Smooth muscle cell of the brain vasculature (primary cell): ENCODE measurements around the gene MCM7.
"Not testable (repeated sequence)": the region's sequence is repeated elsewhere in the genome, so short reads cannot be mapped to it uniquely, and the experiment has no call there.

Experiments used
- DNase-seq: peaks from one replicate; pipeline ENCODE4 v3.0.0-alpha.2; 2012; ENCODE audit warnings: low read depth, low spot score

Gene MCM7

DNA sequence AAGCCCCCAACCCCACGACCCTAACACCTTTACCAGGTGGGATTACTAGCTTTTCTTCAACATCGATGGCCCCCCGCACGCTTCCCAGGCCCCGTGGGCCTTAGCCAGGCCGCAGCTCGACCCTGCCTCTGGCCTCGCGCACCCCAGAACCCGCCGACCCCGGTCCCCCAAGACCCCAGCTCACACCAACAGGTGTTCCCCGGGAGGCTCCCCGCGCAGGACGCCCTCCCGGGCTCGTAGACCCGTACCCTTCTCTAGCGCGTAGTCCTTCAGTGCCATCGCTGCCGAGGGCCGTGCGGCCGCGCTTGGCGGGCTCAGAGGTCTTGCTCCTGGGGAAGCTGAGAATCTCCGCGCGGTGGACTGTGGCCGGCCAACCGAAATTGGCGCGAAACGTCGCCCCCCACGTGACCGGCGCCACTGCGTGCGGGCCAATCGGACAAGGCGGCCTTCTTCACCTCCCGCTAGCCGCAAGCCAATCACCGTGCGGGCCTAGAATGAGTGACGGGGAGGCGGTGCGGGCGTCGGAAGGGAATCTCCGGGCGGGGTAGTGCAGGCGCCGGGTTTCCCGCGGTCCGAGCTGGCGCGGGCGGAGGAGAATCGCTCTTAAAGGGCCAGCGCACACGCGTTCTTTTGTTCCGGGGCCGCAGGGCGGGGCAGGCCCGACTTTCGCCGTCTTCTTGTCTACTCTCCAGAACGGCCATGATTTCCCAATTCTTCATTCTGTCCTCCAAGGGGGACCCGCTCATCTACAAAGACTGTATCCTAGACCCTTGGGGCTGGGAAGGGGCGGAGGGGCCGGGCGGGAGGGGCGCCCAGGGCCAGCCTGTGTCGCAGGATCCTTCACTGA, at the start of gene MCM7, which contains the start of gene AP4M1:
TSS of gene MCM7 (minus strand) at position 382 of the 847 bp plus-strand sequence. CDS start at position 279, 103 bp downstream.
TSS of gene AP4M1 (plus strand) at position 628 of the 847 bp plus-strand sequence. CDS start at position 700, 72 bp downstream.
- DNase-seq, result peak; percentile 98

GRCh38 chr7:100148559-100149328, 47.5 kb upstream of the MCM7 start, which contains the start of gene LAMTOR4:
TSS of gene LAMTOR4 (plus strand) at chr7:100148918. CDS start at chr7:100148973, 55 bp downstream.
- peak; percentile 97 for DNase-seq

DNA sequence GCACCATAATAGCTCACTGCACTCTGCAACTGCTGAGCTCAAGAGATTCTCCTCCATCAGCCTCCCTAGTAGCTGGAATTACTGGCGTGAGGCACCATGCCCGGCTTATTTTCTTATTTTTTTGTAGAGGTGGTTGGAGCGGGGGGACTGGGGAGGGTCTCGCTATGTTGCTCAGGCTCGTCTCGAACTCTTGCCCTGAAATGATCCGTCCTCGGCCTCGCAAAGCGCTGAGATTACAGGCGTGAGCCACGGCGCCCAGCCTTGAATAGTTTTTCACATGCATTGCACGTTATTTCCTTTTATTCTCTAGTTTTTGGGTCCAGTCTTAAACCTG, 47.0 kb upstream of the MCM7 start:
- DNase-seq, result no peak

DNA sequence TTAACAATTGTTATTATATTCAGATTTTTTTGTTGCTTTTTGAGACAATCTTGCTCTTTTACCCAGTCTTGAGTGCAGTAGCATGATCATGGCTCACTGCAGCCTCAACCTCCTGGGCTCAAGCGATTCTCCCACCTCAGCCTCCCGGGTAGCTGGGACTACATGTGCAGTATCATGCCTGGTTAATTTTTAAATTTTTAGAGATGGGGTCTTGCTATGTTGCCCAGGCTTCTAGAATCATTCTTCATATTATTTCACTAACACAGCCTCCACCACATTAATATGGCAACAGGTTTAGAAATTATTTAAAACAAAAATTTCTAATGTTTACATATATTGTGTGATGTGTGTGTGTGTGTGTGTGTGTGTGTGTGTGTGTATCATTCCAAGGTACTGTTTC, 46.1 kb upstream of the MCM7 start:
- no peak for DNase-seq

GRCh38 chr7:100146350-100146749, 45.2 kb upstream of the MCM7 start:
- DNase-seq, result not testable (repeated sequence)

DNA sequence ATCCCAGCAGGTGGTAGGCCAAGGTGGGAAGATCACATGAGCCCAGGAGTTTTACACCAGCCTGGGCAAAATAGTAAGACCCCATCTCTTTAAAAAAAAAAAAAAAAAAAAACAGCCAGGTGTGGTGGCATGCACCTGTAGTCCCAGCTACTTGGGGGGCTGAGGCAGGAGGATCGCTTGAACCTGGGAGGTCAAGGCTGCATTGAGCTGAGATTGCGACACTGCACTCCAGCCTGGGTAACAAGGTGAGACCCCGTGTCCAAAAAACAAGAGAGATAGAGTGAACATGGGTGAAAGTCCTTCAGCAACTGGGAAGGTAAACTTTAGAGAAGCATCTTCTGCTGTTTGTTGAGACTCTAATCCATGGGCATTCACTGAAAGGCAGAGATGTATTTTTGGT, 41.3 kb upstream of the MCM7 start:
- DNase-seq, result no peak

- DNase-seq, result no peak
These were observed 40.4 kb upstream of the MCM7 start for GRCh38 chr7:100141555-100141949.

DNA sequence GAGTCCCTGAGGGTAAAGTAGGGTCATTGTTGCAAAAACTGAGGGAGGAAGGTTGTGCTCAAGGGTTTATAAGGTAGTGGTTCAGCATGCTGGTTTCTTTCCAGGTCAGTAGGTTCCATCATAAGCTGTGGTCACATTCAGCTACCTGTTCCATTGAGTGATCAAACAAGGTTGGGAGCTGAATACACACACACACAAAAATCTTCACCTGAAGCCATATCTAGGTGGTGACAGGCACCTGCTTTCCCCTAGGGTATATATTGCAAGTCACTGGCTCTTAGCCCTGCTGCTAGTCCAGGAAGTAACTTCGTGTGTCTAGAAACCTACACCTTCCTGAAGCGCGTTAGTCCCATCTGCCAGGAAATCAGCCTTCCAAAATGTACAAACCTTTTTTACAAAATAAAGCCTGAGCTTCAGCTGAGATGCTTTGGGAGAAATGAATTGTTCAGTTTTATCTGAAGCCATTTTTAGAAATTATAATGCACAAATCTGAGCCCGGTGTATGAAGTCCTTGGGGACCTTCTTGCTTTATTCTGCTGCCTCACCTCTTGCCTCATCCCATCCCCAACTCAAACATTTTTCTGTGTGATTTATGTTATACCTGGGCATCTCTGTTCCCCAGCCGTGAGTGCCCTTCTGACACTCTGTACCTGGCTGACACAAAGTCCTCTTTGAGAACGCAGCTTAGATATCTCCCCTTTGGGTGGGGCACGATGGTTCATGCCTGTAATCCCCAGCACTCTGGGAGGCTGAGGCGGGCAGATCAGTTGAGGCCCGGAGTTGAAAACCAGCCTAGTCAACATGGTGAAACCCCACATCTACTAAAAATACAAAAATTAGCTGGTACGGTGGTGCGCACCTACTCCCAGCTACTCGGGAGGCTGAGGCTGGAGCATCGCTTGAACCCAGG, 36.9 kb upstream of the MCM7 start:
- DNase-seq, result no peak

GRCh38 chr7:100132697-100133151, 31.5 kb upstream of the MCM7 start:
- DNase-seq, result no peak

DNA sequence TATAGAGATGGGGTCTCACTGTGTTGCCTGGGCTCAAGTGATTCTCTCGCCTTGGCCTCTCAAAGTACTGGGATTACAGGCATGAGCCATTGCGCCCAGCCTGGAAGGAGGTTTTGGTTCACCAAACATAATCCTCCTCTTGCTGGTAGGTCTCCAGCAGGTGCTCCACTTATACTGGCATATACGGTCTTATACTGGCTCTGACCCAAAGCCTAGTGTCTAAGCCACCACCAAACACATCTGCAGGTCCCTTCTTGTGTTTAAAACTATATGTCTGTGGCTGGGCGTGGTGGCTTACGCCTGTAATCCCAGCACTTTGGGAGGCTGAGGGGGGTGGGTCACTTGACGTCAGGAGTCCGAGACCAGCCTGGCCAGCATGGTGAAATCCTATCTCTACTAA, 30.9 kb upstream of the MCM7 start:
- no peak for DNase-seq

GRCh38 chr7:100130608-100131453, 29.6 kb upstream of the MCM7 start:
- no peak for DNase-seq

DNA sequence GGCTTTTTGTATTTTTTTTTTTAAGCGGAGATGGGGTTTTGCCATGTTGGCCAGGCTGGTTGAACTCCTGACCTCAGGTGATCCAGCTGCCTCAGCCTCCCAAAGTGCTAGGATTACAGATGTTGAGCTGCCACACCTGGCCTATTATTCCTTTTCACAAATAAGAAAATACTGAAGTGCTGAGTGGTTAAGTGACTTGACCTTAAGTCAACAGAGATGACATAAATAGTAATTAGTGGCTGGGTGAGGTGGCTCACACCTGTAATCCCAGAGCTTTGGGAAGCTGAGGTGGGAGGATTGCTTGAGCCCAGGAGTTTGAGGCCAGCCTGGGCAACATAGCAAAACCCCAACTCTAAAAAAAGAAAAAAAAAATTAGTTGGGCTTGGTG, 29.0 kb upstream of the MCM7 start:
- not testable (repeated sequence) for DNase-seq

GRCh38 chr7:100128637-100128963, 27.4 kb upstream of the MCM7 start:
- no peak for DNase-seq

DNA sequence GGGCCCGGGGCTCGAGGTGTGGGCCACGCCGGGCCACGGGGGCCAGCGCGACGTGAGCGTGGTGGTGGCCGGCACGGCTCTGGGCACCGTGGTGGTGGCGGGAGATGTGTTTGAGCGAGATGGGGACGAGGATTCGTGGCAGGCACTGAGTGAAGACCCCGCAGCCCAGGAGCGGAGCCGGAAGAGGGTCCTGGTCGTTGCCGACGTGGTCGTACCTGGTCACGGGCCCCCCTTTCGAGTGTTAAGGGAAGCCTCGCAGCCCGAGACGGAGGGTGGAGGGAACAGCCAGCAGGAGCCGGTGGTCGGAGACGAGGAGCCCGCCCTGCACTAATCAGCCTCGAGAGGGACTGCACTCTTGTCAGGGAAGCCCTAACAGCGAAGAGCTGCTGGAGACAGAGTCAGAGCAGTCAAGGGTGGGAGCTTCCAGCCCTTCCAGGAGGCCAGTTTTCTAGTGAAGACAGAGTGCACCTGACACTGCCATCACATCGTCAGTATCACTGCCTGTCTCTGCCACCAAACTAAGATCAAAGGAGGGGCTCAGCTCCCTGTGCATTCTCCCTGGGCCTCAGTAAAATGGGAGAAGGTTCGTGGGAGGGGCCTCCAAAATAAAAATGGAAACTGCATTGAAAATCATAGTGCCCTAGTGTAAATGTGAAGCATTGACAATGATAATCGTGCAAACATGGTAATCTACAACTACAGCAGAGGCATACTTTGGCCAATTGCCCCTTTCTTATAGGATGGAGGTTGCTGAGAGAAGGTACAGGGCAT, 26.9 kb upstream of the MCM7 start:
- no peak for DNase-seq

DNA sequence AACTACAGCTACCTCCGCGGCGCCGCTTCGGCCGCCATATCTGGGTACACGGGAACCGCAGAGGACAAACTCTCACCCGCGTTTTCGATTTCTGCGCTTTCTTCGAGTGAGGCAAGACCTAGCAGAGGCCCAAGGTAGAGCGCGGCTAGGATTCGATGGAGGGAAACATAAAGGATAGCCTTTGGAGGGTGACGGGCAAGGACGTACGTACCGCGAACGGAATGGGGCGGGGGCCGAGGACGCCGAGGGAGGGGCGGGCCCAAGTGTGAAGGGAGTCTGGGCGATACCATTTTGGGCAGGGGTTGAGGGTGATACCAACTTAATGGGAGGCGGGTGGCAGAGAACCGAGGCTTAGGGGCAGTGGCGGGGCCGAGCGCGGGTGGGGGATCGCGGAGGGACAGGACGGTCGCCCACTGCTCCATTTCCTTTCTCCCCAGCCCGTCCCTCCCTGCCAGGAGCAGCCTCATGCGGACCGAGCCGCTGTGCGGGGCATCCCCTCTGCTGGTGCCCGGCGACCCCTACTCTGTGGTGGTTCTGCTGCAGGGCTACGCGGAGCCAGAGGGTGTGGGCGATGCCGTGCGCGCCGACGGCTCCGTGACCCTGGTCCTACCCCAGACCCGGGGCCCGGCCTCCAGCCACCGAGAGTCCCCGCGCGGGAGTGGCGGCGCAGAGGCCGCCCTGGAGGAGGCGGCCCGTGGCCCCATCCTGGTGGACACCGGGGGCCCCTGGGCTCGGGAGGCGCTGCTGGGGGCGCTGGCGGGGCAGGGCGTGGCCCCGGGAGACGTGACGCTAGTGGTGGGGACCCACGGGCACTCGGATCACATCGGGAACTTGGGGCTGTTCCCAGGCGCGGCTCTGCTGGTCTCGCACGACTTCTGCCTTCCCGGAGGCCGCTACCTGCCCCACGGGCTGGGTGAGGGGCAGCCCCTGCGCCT, 26.0 kb upstream of the MCM7 start, which contains the start of gene MBLAC1:
TSS of gene MBLAC1 (plus strand) at position 37 of the 935 bp plus-strand sequence. CDS start at position 466, 429 bp downstream.
- DNase-seq, result peak; percentile 79

- no peak for DNase-seq
These were observed 25.2 kb upstream of the MCM7 start for GRCh38 chr7:100126239-100126930.

DNA sequence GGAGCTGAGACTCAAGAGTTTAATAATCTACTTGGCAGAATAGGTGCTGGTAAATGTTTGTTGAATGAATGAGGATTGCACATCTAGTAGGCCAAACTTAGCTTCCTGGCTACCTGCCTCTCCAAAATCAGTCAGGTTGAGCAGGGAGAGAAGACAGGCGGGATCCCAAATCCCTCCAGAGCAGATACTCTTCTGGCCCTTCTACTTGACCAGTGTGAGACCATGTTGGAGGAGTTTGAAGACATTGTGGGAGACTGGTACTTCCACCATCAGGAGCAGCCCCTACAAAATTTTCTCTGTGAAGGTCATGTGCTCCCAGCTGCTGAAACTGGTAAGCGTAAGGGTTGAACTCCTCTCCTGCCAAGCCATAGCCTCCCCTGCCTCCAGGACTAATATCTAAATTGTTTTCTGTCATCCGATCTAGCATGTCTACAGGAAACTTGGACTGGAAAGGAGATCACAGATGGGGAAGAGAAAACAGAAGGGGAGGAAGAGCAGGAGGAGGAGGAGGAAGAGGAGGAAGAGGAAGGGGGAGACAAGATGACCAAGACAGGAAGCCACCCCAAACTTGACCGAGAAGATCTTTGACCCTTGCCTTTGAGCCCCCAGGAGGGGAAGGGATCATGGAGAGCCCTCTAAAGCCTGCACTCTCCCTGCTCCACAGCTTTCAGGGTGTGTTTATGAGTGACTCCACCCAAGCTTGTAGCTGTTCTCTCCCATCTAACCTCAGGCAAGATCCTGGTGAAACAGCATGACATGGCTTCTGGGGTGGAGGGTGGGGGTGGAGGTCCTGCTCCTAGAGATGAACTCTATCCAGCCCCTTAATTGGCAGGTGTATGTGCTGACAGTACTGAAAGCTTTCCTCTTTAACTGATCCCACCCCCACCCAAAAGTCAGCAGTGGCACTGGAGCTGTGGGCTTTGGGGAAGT, 23.4 kb upstream of the MCM7 start:
- no peak for DNase-seq
